ENCODE data around the gene PTPRE.

DNA sequence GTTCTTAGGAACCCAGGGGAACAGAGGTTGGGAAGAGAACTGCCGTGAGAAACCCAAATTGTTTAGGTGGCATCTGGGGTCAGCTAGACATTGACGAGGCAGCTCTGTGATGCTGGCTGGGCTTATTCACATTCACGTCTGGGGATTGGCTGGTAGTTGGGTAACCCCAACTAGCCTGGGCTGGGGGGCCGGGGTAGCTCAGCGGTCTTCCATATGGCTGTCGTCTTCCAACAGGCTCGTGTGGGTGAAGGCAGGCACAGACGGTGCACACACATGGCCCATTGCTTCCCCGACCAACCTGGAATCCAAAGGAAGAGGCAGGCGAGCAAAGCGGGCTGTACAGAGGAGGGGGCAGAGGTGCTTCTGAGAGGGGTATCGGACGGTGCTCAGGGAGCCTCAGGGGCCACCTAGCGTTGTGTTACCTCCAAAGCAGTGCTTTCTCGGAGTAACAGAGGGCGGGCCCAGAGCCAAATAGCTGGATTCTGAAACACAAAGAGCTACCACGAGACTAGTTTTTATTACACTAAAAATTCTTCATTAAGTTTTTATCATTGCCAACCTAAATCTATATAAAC is 184.8 kb downstream of the PTPRE start:
- TF ChIP-seq POLR2A (IDR thresholded peaks at IDR 0.05; ENCODE audit: low read depth, low read length) (no peak), POLR2AphosphoS5 (IDR thresholded peaks at IDR 0.05; ENCODE audit: low read depth, low read length) (no peak), TAF1 (IDR thresholded peaks at IDR 0.05; ENCODE audit: low read depth, low read length) (no peak), POU2F2 (IDR thresholded peaks at IDR 0.05; ENCODE audit: low read depth, low read length) (no peak)
